Measurements from ENCODE around the gene SLC16A3.

Gene SLC16A3

DNA sequence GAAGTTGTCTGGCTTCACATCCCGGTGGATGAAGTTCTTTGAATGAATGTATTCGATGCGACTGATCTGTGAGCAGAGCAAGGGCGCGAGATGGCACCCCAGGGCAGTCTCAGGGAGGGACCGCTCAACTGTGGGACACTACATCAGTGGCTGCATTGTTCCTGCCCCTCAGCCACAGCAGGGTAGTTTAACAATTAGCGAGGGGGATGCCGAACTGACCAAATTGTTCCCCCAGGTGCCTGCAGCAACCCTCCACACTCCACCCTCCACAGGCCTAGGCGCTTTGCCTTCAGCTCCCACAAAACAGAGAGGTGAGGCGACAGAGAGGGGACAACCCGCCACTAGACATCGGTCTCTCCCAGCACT is 24.3 kb downstream of the SLC16A3 start:
- TF ChIP-seq, protein P1, sequence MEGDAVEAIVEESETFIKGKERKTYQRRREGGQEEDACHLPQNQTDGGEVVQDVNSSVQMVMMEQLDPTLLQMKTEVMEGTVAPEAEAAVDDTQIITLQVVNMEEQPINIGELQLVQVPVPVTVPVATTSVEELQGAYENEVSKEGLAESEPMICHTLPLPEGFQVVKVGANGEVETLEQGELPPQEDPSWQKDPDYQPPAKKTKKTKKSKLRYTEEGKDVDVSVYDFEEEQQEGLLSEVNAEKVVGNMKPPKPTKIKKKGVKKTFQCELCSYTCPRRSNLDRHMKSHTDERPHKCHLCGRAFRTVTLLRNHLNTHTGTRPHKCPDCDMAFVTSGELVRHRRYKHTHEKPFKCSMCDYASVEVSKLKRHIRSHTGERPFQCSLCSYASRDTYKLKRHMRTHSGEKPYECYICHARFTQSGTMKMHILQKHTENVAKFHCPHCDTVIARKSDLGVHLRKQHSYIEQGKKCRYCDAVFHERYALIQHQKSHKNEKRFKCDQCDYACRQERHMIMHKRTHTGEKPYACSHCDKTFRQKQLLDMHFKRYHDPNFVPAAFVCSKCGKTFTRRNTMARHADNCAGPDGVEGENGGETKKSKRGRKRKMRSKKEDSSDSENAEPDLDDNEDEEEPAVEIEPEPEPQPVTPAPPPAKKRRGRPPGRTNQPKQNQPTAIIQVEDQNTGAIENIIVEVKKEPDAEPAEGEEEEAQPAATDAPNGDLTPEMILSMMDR (IDR thresholded peaks at IDR 0.05): no peak

DNA sequence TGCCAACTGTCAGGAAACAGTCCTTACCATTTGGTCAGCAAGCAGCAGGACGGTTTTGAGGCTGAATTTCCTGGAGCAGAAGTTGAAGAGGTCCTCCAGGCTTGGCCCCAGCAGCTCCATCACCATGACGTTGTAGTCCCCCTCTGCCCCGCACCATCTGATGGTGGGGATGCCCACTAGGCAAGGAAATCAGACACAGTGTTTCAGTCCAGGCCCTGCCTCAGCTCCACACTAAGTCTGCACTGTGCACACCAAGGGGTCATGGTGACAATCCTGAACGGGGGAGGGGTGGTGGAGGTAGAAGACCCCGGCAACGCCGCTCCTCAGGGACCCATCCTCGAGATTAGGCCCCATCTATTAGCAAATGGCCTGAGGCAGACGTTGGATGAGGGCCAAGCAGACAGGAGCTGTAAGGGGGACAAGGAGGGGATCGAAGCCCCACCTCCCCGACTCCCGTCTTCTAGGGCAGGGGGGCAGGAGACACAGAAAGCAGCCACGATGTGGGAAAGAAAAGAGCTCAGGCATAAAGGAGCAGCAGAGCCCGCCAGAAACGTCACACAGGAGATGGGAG is 26.6 kb downstream of the SLC16A3 start:
- TF ChIP-seq, protein P1 (IDR thresholded peaks at IDR 0.05): no peak

DNA sequence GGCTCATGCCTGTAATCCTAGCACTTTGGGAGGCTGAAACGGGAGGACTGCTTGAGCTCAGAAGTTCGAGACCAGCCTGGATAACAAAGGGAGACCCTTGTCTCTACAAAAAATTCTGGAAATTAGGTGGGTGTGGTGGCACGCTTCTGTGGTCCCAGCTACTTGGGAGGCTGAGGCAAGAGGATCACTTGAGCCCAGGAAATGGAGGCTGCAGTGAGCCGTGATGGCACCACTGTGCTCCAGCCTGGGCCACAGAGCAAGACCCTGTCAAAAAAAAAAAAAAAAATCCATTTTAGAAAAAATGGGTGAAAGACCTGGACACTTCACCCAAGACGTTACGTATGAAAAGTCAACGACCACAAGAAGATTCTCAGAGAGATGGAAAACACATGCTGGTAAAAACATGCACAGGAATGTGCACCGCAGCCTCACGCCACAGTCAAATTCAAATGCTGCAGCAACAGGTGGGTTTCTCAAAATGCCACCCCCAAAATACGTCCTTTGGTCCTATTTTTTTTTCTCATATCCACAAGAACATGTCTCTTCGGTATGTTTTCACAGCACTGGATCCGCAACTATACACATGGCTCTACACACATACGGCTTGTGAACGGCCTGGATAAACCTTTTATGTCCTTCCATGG is 27.5 kb downstream of the SLC16A3 start:
- TF ChIP-seq, protein P1 (IDR thresholded peaks at IDR 0.05): no peak

DNA sequence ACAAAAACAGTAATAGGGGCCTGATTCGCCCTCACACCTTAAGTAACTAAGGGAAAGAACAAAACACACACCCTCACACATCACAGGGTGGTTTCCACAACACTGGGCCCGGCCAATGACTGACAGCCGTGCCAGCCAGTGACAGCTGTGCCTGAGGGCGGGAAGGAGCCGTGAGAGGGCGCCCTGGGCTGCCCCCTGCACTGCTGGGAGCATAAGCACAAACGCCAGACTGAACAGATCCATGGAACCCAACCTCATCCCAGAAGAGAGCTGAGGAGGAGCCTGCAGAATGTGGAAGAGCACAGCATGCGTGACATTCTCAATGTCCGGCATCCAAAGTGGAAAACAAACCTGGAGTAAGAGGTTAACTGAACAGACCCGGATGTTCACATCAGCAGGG is 28.6 kb downstream of the SLC16A3 start:
- TF ChIP-seq, protein P1 (IDR thresholded peaks at IDR 0.05): no peak

DNA sequence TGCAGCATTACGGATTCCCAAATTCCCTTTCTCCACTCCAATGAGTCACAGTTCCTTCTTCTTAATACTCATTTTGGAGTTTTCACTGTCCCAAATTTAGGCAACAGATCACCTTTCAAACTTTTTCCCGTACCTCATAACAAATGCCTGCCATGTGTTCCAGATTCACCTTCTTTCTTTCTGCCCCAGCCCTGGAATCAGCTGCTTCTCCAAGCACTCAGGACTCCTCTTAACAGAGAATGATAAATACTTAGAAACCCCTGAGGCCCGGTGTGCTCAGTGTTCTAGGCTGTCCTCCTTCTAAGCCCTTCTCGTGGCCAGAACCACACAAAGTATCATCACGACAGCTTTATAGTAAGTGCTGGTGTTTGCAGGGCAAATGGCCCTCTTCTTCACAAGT is 29.7 kb downstream of the SLC16A3 start:
- TF ChIP-seq, protein P1 (IDR thresholded peaks at IDR 0.05): no peak

DNA sequence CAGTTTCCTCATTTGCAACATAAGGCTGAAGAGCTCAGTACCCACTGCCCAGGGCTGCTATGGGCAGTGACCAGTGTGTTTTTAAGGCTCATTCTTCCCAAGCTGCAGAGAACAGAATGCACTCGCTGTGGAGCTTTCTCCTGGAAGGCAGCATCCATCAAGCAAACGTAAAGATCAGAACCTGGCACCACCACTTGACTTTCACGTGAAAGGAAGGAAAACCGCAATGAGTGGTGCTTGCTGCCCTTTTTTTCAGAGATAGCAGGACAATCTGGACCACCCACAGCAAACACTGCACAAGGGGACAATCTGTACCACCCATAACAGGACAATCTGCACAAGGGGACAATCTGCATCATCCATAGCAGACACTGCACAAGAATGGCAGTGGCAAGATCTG is 33.5 kb downstream of the SLC16A3 start:
- TF ChIP-seq, protein P1 (IDR thresholded peaks at IDR 0.05): no peak

DNA sequence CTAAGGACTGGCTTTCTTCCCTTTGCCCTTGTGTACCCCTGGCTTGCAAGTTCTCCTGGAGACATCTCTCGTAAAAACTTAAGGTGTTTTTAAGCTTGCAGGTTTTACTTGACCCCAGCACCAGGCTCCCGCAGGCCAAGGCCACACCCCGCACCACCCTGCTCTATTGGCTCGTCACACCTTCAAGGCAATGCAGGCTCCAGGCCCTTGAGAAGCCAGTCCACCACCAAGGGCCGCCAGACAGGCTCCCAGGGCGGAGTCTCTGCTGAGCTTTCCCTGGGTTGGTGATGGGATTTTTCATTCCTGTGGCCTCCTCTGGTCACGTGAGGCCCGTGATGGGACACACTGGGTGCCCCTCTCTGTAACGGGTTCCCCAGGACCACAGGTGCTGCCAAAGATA is 34.8 kb downstream of the SLC16A3 start:
- TF ChIP-seq, protein P1 (IDR thresholded peaks at IDR 0.05): no peak

DNA sequence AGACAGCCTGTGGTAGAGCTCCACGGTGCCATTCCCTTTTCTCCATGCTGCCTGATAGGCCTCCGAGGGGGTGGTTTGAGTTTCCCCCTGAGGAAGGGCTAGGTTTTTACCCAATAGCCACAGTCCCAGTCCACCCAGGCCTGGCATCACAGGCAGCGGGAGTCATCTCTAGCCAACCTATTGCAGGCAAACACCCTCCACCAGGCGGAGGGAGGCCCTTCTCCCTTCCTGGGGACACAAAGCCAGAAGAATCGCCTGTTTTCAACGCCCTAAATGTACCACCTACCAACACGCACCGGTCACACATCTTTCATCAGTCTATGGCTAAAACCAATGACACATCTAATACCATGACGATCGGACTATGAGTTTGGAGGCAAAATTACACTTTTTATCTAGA is 37.3 kb downstream of the SLC16A3 start:
- TF ChIP-seq, protein P1 (IDR thresholded peaks at IDR 0.05): no peak
